ENCODE results near the gene KCNQ1. TPM values are rescaled to one million over a fixed set of nuclear protein-coding genes. Genes with fewer than 3 reads are reported as not detected.

The KCNQ1 gene
- total and polyA plus RNA-seq, 7 donors, result 1.1 to 25.2 (median 3.8) TPM

DNA sequence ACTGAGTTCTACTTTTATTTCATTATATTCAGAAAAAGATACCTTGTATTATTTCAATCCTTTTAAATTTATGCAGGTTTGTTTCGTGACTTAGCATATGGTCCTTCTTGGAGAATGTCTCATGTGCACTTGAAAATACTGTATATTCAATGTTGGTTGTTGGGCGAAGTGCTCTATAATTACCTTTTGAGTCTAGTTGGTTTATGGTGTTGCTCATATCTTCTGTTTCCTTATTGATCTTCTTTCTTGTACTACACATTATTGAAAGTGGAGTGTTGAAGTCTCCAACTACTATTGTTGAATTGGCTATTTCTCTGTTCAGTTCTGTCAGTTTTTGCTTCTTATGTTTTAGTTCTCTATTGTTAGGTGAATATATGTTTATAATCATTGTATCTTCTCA is 164.5 kb downstream of the KCNQ1 start:
- Histone ChIP-seq H3K27ac (no peak overlapping the region), H3K36me3 (no peaks in the 10 kb centered on the region), H3K4me3 (no peak overlapping the region), H3K4me1 (no peaks in the 10 kb centered on the region), H3K9me3 (peaks cover 0 to 6% (median 2%) of the 10 kb centered on the region in 4 donors), H3K27me3 (no peaks in the 10 kb centered on the region)
- no peak for DNase-seq
- 26 to 84% methylated on average over 2 of the region's 2 CpGs for WGBS, 2 donors
- TF ChIP-seq POLR2AphosphoS5 (IDR thresholded peaks at IDR 0.05) (no peak), EP300 (IDR thresholded peaks at IDR 0.05) (no peak), POLR2A (IDR thresholded peaks at IDR 0.05) (no peak)
- TF ChIP-seq, protein P1, sequence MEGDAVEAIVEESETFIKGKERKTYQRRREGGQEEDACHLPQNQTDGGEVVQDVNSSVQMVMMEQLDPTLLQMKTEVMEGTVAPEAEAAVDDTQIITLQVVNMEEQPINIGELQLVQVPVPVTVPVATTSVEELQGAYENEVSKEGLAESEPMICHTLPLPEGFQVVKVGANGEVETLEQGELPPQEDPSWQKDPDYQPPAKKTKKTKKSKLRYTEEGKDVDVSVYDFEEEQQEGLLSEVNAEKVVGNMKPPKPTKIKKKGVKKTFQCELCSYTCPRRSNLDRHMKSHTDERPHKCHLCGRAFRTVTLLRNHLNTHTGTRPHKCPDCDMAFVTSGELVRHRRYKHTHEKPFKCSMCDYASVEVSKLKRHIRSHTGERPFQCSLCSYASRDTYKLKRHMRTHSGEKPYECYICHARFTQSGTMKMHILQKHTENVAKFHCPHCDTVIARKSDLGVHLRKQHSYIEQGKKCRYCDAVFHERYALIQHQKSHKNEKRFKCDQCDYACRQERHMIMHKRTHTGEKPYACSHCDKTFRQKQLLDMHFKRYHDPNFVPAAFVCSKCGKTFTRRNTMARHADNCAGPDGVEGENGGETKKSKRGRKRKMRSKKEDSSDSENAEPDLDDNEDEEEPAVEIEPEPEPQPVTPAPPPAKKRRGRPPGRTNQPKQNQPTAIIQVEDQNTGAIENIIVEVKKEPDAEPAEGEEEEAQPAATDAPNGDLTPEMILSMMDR (IDR thresholded peaks at IDR 0.05), result no peak
- intact Hi-C loops (cut with DNase I), result no loop called here

DNA sequence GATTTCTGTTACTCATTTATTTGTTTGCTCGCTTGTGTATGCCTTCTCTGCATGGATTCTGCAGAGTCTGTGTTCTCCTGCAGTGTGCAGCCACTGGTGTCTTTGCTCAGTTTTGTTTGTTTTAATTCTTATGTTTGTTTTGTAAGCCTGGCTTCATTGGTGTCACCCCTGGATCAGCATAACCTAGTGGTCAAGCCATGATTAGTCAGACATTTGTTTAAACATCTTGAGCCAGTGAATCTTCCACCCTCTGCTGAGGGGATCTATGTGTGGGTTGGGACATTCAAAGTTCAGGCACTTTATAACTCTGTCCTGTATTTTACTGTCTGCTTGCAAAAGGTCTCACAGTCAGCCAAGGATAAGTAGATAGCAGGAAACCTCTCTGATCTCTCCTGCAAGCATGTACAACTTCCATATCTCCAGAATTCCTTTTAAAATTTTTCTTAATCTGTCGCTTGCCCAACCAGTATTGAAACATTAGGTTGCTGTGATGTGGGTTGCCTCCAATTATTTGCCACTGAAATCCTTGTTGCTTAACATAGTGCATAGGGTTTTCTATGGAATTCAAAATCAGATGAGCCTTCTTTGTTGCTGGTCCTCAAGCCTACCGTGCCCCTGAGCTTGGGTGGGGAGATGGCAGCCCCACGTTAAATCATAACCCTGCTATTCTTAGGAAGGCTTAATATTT is 168.2 kb downstream of the KCNQ1 start:
- H3K4me3 ChIP-seq, result no peak overlapping the region
- WGBS, 2 donors, result 63 to 82% methylated on average over 4 of the region's 4 CpGs
- no peak for TF ChIP-seq POLR2A (IDR thresholded peaks at IDR 0.05)
- TF ChIP-seq, protein P1 (IDR thresholded peaks at IDR 0.05), result no peak
- no peak for TF ChIP-seq POLR2AphosphoS5 (IDR thresholded peaks at IDR 0.05)
- no peak for TF ChIP-seq EP300 (IDR thresholded peaks at IDR 0.05)
- H3K36me3 ChIP-seq, result no peaks in the 10 kb centered on the region
- intact Hi-C loops (cut with DNase I), result no loop called here
- no peaks in the 10 kb centered on the region for H3K4me1 ChIP-seq
- H3K9me3 ChIP-seq, result peaks cover 0 to 6% (median 2%) of the 10 kb centered on the region in 4 donors
- H3K27me3 ChIP-seq, result no peaks in the 10 kb centered on the region
- H3K27ac ChIP-seq, result no peak overlapping the region
- no peak for DNase-seq

DNA sequence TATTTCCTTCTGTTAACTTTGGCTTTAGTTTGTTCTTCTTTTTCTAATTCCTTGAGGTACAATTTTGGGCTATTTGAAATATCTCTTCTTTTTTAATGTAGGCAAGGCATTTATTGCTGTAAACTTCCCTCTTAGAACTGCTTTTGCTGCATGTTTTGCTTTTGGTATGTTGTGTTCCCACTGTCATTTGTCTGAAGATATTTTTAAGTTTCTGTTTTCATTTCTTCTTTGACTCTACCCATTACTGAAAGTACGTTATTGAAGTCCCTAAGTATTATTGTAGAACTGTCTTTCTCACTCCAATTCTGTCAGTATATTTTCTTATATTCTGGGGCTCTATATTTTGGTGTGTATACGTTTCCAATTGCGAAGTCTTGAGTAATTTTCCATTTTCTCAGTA is 177.1 kb downstream of the KCNQ1 start:
- intact Hi-C loops (cut with DNase I), result no loop called here
- H3K4me1 ChIP-seq, result no peaks in the 10 kb centered on the region
- no peaks in the 10 kb centered on the region for H3K9me3 ChIP-seq
- no peaks in the 10 kb centered on the region for H3K27me3 ChIP-seq
- 29 to 33% methylated on average over 3 of the region's 3 CpGs for WGBS, 2 donors
- no peak overlapping the region for H3K27ac ChIP-seq
- H3K36me3 ChIP-seq, result no peaks in the 10 kb centered on the region
- no peak for TF ChIP-seq POLR2A (IDR thresholded peaks at IDR 0.05)
- TF ChIP-seq EP300 (IDR thresholded peaks at IDR 0.05), result no peak
- no peak for DNase-seq
- H3K4me3 ChIP-seq, result no peak overlapping the region

DNA sequence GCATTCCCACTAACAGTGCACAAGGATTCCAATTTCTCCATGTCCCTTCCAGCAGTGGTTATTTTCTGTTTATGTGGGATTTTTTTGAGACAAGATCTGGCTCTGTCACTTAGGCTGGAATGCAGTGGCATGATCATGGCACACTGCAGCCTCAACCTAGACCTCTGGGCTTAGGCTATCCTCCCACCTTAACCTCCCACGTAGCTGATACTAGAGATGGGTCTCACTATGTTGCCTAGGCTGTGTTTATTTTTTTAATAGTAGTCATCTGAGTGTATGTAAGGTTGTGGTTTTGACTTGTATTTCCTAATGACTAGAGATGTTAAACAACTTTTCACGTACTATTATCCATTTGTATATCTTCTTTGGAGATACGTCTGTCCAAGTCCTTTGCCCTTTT is 180.4 kb downstream of the KCNQ1 start:
- TF ChIP-seq, protein P1 (IDR thresholded peaks at IDR 0.05), result no peak
- TF ChIP-seq EP300 (IDR thresholded peaks at IDR 0.05), result no peak
- no peak for TF ChIP-seq POLR2A (IDR thresholded peaks at IDR 0.05)
- TF ChIP-seq POLR2AphosphoS5 (IDR thresholded peaks at IDR 0.05), result no peak
- intact Hi-C loops (cut with DNase I), result no loop called here
- DNase-seq, result no peak
- H3K36me3 ChIP-seq, result no peaks in the 10 kb centered on the region
- no peaks in the 10 kb centered on the region for H3K9me3 ChIP-seq
- no peak overlapping the region for H3K4me3 ChIP-seq
- WGBS, 2 donors, result 61 to 62% methylated on average over 3 of the region's 3 CpGs
- H3K27me3 ChIP-seq, result no peaks in the 10 kb centered on the region
- no peaks in the 10 kb centered on the region for H3K4me1 ChIP-seq
- no peak overlapping the region for H3K27ac ChIP-seq

DNA sequence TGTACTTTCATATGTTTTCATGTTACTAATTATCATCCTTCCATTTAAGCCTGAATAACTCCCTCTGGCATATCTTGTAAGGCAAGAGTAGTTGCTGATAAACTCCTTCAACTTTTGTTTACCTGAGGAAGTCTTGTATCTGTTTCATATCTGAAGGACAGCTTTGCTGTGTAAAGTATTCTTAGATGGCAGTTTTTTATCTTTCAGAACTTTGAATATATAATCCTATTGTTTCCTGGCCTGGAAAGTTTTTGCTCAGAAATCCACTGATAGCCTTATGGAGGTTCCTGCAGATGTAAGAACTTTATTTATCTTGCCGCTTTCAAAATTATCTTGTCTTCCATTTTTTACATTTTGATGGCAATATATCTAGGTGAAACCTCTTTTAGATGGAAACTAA is 185.9 kb downstream of the KCNQ1 start:
- TF ChIP-seq POLR2AphosphoS5 (IDR thresholded peaks at IDR 0.05), result no peak
- TF ChIP-seq EP300 (IDR thresholded peaks at IDR 0.05), result no peak
- TF ChIP-seq, protein P1 (IDR thresholded peaks at IDR 0.05), result no peak
- no peak for TF ChIP-seq POLR2A (IDR thresholded peaks at IDR 0.05)
- Histone ChIP-seq H3K4me1 (no peaks in the 10 kb centered on the region), H3K27me3 (no peaks in the 10 kb centered on the region), H3K36me3 (no peaks in the 10 kb centered on the region), H3K4me3 (no peak overlapping the region), H3K27ac (no peak overlapping the region), H3K9me3 (peaks cover 0 to 18% (median 10%) of the 10 kb centered on the region in 4 donors)
- DNase-seq, result no peak
- WGBS, 2 donors, result 94 to 99% methylated on average over 1 of the region's 1 CpG
- intact Hi-C loops (cut with DNase I), result no loop called here

Measured in sigmoid colon (tissue), 7 donors.